ENCODE measurements around the gene DEK.

- TF ChIP-seq, protein P1, sequence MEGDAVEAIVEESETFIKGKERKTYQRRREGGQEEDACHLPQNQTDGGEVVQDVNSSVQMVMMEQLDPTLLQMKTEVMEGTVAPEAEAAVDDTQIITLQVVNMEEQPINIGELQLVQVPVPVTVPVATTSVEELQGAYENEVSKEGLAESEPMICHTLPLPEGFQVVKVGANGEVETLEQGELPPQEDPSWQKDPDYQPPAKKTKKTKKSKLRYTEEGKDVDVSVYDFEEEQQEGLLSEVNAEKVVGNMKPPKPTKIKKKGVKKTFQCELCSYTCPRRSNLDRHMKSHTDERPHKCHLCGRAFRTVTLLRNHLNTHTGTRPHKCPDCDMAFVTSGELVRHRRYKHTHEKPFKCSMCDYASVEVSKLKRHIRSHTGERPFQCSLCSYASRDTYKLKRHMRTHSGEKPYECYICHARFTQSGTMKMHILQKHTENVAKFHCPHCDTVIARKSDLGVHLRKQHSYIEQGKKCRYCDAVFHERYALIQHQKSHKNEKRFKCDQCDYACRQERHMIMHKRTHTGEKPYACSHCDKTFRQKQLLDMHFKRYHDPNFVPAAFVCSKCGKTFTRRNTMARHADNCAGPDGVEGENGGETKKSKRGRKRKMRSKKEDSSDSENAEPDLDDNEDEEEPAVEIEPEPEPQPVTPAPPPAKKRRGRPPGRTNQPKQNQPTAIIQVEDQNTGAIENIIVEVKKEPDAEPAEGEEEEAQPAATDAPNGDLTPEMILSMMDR (IDR thresholded peaks at IDR 0.05; ENCODE audit: low read length), result no peak
- TF ChIP-seq EZH2 (optimal IDR thresholded peaks at IDR 0.05; ENCODE audit: low read depth, low read length), result no peak
Observed at GRCh38 chr6:18234564-18234963, 29.8 kb downstream of the DEK start.
